Measurements from ENCODE around the gene SREBF2.

GRCh38 chr22:41888627-41889200, 55.8 kb downstream of the SREBF2 start:
- TF ChIP-seq CTCF (IDR thresholded peaks at IDR 0.05): no peak
- no peak for TF ChIP-seq POLR2A (IDR thresholded peaks at IDR 0.05)
- no peak for TF ChIP-seq POLR2AphosphoS5 (IDR thresholded peaks at IDR 0.05)
